ENCODE data around the gene CDKN1A.

GRCh38 chr6:36702656-36703055 lies 24.1 kb downstream of the CDKN1A start:
- no peak for TF ChIP-seq CTCF (IDR thresholded peaks at IDR 0.05; ENCODE audit: insufficient read depth, low read length)
- TF ChIP-seq POLR2AphosphoS5 (IDR thresholded peaks at IDR 0.05; ENCODE audit: low read depth): no peak
- TF ChIP-seq REST (IDR thresholded peaks at IDR 0.05; ENCODE audit: insufficient replicate concordance, low read depth): no peak
